Epithelial cell of proximal tubule (primary cell): ENCODE results near the gene GOLGA1. TPM values are rescaled to one million over a fixed set of nuclear protein-coding genes. Genes with fewer than 3 reads are reported as not detected.

Source experiments
- DNase-seq: peaks from one replicate; pipeline ENCODE4 v3.0.0-alpha.2; 2011; ENCODE audit warnings: low read depth
- H3K4me3 ChIP-seq: 2 replicates; pipeline ENCODE4 v1.5.1; 2011; ENCODE audit warnings: low read depth, mild to moderate bottlenecking, low read length
- total RNA-seq: library from RNA; depleted of rRNA; stranded (reverse); fragments of >200 nt; gene quantifications from 2 replicates; pipeline ENCODE4 v1.2.3, GENCODE V29; 2015
- TF ChIP-seq, protein P1 (sequence below): conservative IDR thresholded peaks from 2 replicates; pipeline ENCODE4 v1.5.1; 2012; ENCODE audit warnings: low read depth, mild to moderate bottlenecking, low read length

The GOLGA1 gene
- total RNA-seq, 1 donor from 2014 or later, result 26.0 TPM

GRCh38 chr9:124859803-124860581 lies 80.9 kb downstream of the GOLGA1 start:
- DNase-seq, result no peak
- TF ChIP-seq, protein P1, sequence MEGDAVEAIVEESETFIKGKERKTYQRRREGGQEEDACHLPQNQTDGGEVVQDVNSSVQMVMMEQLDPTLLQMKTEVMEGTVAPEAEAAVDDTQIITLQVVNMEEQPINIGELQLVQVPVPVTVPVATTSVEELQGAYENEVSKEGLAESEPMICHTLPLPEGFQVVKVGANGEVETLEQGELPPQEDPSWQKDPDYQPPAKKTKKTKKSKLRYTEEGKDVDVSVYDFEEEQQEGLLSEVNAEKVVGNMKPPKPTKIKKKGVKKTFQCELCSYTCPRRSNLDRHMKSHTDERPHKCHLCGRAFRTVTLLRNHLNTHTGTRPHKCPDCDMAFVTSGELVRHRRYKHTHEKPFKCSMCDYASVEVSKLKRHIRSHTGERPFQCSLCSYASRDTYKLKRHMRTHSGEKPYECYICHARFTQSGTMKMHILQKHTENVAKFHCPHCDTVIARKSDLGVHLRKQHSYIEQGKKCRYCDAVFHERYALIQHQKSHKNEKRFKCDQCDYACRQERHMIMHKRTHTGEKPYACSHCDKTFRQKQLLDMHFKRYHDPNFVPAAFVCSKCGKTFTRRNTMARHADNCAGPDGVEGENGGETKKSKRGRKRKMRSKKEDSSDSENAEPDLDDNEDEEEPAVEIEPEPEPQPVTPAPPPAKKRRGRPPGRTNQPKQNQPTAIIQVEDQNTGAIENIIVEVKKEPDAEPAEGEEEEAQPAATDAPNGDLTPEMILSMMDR, result no peak

GRCh38 chr9:124858330-124859046 lies 82.4 kb downstream of the GOLGA1 start:
- no peak for DNase-seq
- H3K4me3 ChIP-seq, result no peak overlapping the region
- TF ChIP-seq, protein P1, result no peak

More at GRCh38 chr9:124859803-124860581, 80.9 kb downstream of the GOLGA1 start:
- H3K4me3 ChIP-seq, result peak overlapping the region; percentile 90

- no peak overlapping the region for H3K4me3 ChIP-seq
- no peak for DNase-seq
- TF ChIP-seq, protein P1, result no peak
Measured at GRCh38 chr9:124857533-124858162, 83.2 kb downstream of the GOLGA1 start.

DNA sequence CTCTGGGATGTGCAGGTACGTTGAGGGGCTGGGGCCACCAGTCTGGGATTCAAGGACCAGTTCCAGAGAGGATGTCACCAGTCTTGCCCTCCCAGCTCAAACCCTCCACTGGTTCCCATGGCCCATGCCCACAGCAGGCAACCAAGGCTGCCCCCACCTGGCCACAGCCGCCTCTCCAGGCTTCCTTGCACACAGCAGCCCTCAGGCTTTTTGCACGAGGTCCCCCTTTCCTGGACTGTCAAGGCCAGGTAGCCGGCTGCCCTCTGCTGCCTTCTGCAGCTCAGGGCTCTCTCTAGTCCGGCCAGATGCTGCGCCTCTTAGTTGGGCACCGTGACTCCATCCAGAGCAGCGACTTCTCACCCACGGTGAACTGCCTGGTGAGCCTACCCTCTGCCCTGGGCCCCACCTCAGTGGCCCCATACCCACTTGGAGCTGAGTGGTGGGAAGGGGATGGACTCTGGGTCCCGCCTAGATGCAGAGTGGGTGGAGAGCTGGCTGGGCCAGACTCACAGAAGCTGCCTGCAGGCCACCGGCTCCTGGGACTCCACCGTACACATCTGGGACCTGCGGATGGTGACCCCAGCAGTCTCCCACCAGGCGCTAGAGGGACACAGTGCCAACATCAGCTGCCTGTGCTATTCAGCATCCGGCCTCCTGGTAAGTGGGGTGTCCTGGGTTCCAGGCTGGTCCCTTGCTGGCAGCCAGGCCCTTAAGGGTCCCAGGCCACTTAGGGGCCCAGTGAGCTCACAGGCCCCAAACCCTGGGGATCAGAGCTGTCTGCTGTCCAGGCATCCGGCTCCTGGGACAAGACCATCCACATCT lies 84.7 kb downstream of the GOLGA1 start:
- DNase-seq, result no peak

GRCh38 chr9:124855566-124855943 lies 85.3 kb downstream of the GOLGA1 start:
- TF ChIP-seq, protein P1, result no peak
- H3K4me3 ChIP-seq, result no peak overlapping the region
- DNase-seq, result no peak

More for the DNA sequence above, 84.7 kb downstream of the GOLGA1 start:
- H3K4me3 ChIP-seq, result no peak overlapping the region
- TF ChIP-seq, protein P1, result peak; percentile 45

DNA sequence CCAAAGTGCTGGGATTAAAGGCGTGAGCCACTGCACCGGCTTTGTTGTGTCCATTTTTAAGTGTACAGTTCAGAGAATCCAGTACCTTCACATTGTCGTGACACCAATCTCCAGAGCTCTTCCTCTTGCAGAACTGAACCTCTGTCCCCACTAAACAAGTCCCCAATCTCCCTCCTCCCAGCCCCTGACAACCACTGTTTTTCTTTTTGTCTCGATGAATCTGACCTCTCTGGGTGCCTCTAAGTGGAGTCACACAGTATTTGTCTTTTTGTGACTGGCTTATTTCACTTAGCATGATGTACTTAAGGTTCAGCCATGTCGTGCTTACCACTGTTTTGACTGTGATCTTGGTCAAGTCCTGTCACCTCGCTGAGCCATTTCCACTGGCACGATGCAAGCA lies 86.1 kb downstream of the GOLGA1 start:
- H3K4me3 ChIP-seq, result no peak overlapping the region

More for the DNA sequence above, 86.1 kb downstream of the GOLGA1 start:
- TF ChIP-seq, protein P1, result no peak
- DNase-seq, result no peak
